NCI-H1048 (cell line): Measurements from ENCODE around the gene NFKBIL1.

ENCODE experiments used
- DNase-seq: peaks from one replicate; lab custom pipeline; 2025; lab: John Stamatoyannopoulos, UW

Gene NFKBIL1

GRCh38 chr6:31567531-31568370 is 20.3 kb downstream of the NFKBIL1 start:
- no peak for DNase-seq

GRCh38 chr6:31568537-31568961 is 21.1 kb downstream of the NFKBIL1 start:
- no peak for DNase-seq

GRCh38 chr6:31569861-31570536 is 22.6 kb downstream of the NFKBIL1 start:
- DNase-seq: no peak

GRCh38 chr6:31572041-31572911 is 24.9 kb downstream of the NFKBIL1 start, which contains the start of gene LTA:
LTA (plus strand) TSS chr6:31572289; CDS start chr6:31572743, 454 bp downstream.
- DNase-seq: no peak

- DNase-seq: no peak
These were observed 26.1 kb downstream of the NFKBIL1 start for GRCh38 chr6:31573239-31574105.

- no peak for DNase-seq
These were observed 27.0 kb downstream of the NFKBIL1 start for GRCh38 chr6:31574106-31575061.

GRCh38 chr6:31575335-31575901 is 28.0 kb downstream of the NFKBIL1 start, which contains the start of gene TNF:
TNF (plus strand) TSS chr6:31575565; CDS start chr6:31575742, 177 bp downstream.
- DNase-seq: no peak

- DNase-seq: no peak
These were observed 28.7 kb downstream of the NFKBIL1 start for GRCh38 chr6:31575952-31576685.

GRCh38 chr6:31576897-31577578 is 29.6 kb downstream of the NFKBIL1 start:
- no peak for DNase-seq

GRCh38 chr6:31577579-31577966 is 30.2 kb downstream of the NFKBIL1 start:
- no peak for DNase-seq

- no peak for DNase-seq
These were observed 31.0 kb downstream of the NFKBIL1 start for GRCh38 chr6:31578184-31579118.

- DNase-seq: no peak
These were observed 31.7 kb downstream of the NFKBIL1 start for GRCh38 chr6:31579119-31579505.

GRCh38 chr6:31579546-31580437 is 32.4 kb downstream of the NFKBIL1 start:
- DNase-seq: no peak

GRCh38 chr6:31580438-31580740 is 33.0 kb downstream of the NFKBIL1 start:
- no peak for DNase-seq

- DNase-seq: peak; percentile 69
These were observed 33.5 kb downstream of the NFKBIL1 start for GRCh38 chr6:31580807-31581433.
